PFSK-1 (cell line): ENCODE data around the gene SMIM5.

Experiments
- FOXP2 ChIP-seq: optimal IDR thresholded peaks from 2 replicates; pipeline ENCODE3; 2011; ENCODE audit warnings: borderline replicate concordance, control low read depth, inconsistent platforms; ENCODE audit not compliant: insufficient read depth; ENCODE audit errors: extremely low read length, extremely low read depth
- POLR2AphosphoS5 ChIP-seq: IDR thresholded peaks from 2 replicates; pipeline ENCODE4 v1.6.1; 2012; ENCODE audit warnings: low read depth, mild to moderate bottlenecking, control low read depth, low read length, moderate library complexity
- SIN3A ChIP-seq: IDR thresholded peaks from 2 replicates; pipeline ENCODE4 v1.6.1; 2012; ENCODE audit warnings: mild to moderate bottlenecking, low read length, moderate library complexity, borderline replicate concordance; ENCODE audit not compliant: insufficient read depth
- TAF1 ChIP-seq: IDR thresholded peaks from 2 replicates; pipeline ENCODE4 v1.6.1; 2012; ENCODE audit warnings: low read length, control low read depth, borderline replicate concordance; ENCODE audit not compliant: insufficient read depth
- TF ChIP-seq, protein P1 (sequence below), 2 experiments: IDR thresholded peaks; 2 replicates each; pipeline versions ENCODE4 v1.6.1 to v1.8.0; 2011 to 2012; ENCODE audit warnings: low read depth in 2 of 2, low read length in 2 of 2, control low read depth in 1 of 2, inconsistent platforms in 1 of 2, mild to moderate bottlenecking in 1 of 2, moderate library complexity in 1 of 2; ENCODE audit not compliant: insufficient read depth in 1 of 2

DNA sequence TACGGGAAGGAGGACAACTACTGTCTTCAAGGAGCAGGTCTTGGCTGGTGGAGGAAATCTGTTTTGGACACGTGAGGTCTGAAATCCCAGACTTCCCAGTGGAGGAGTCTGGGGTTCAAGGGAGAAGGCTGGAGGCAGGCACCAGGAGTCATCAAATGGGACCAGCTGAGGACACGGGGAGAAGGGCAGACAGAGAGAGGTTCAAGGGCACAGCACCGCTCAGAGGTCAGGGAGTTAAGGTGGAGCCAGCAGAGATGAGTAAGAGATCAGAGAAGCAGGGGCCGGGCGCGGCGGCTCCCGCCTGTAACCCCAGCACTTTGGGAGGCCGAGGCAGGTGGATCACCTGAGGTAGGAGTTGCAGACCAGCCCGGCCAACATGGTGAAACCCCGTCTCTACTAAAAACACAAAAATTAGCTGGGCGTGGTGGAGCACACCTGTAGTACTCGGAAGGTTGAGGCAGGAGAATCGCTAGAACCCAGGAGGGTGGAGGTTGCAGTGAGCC is 10.4 kb upstream of the SMIM5 start:
- no peak for TF ChIP-seq POLR2AphosphoS5
- TF ChIP-seq, protein P1, sequence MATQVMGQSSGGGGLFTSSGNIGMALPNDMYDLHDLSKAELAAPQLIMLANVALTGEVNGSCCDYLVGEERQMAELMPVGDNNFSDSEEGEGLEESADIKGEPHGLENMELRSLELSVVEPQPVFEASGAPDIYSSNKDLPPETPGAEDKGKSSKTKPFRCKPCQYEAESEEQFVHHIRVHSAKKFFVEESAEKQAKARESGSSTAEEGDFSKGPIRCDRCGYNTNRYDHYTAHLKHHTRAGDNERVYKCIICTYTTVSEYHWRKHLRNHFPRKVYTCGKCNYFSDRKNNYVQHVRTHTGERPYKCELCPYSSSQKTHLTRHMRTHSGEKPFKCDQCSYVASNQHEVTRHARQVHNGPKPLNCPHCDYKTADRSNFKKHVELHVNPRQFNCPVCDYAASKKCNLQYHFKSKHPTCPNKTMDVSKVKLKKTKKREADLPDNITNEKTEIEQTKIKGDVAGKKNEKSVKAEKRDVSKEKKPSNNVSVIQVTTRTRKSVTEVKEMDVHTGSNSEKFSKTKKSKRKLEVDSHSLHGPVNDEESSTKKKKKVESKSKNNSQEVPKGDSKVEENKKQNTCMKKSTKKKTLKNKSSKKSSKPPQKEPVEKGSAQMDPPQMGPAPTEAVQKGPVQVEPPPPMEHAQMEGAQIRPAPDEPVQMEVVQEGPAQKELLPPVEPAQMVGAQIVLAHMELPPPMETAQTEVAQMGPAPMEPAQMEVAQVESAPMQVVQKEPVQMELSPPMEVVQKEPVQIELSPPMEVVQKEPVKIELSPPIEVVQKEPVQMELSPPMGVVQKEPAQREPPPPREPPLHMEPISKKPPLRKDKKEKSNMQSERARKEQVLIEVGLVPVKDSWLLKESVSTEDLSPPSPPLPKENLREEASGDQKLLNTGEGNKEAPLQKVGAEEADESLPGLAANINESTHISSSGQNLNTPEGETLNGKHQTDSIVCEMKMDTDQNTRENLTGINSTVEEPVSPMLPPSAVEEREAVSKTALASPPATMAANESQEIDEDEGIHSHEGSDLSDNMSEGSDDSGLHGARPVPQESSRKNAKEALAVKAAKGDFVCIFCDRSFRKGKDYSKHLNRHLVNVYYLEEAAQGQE (IDR thresholded peaks at IDR 0.05; ENCODE audit: insufficient read depth in 1 of 2, low read depth in 2 of 2, low read length in 2 of 2), result no peak
- no peak for TF ChIP-seq TAF1
- TF ChIP-seq SIN3A, result no peak
- TF ChIP-seq FOXP2, result no peak
